Measurements from ENCODE around the gene SEC23B. TPM values are rescaled to one million over a fixed set of nuclear protein-coding genes. Genes with fewer than 3 reads are reported as not detected.

SEC23B gene
- total and polyA plus RNA-seq, 10 of the 15 experiments (the other 5 are each of a cell fraction or from before 2014, with no cell fraction given), result 49.1 to 121 (median 75.6) TPM

DNA sequence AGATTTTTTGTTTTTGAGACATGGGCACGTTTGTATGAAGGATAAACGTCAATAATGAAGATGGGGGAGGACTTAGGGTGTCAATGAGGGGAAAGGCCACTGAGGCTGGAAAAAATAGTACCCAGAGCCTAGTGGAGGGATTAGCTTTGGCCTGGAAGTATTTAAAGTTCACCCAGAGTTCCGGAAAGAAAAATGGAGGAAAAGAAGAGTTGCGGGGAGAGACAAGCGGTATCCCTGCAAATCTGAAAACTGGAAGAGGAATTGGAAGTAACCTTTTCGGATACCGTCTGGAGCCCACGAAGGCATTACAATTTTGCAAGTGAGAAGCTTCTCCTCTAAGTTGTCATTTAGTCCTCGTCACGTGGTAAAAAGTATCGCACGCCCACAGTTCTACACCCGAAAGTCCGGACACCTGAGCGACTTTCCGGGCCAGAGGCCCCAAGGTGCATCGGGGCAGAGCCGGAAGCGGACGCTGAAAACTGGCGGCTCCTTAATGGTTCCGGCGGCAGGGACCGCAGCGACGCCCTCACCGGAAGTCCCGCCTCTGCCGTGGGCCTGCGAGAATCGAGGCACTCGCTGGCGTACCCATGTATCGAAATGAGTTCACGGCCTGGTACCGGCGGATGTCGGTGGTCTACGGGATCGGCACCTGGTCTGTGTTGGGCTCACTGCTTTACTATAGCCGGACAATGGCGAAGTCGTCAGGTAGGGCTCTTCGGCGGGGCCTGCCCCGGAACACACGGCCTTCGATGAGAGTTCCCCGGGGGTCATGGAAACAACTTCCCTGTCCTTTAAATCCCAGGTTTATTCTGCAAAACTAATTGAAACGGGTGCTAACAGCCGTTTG is 59.4 kb downstream of the SEC23B start, which contains the start of gene SMIM26 (continued):
- TF ChIP-seq TBL1XR1 (IDR thresholded peaks at IDR 0.05; ENCODE audit: low read depth, low read length), result 0 out of 2 replicates have a peak, but pooled peaks have one; percentile 49
- TF ChIP-seq NFIC (IDR thresholded peaks at IDR 0.05; ENCODE audit: low read depth, low read length), result no peak
- TF ChIP-seq, protein P1, sequence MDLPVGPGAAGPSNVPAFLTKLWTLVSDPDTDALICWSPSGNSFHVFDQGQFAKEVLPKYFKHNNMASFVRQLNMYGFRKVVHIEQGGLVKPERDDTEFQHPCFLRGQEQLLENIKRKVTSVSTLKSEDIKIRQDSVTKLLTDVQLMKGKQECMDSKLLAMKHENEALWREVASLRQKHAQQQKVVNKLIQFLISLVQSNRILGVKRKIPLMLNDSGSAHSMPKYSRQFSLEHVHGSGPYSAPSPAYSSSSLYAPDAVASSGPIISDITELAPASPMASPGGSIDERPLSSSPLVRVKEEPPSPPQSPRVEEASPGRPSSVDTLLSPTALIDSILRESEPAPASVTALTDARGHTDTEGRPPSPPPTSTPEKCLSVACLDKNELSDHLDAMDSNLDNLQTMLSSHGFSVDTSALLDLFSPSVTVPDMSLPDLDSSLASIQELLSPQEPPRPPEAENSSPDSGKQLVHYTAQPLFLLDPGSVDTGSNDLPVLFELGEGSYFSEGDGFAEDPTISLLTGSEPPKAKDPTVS (IDR thresholded peaks at IDR 0.05; ENCODE audit: low read depth, low read length), result 0 out of 2 replicates have a peak, but pooled peaks have one; percentile 10
- TF ChIP-seq KLF5 (IDR thresholded peaks at IDR 0.05; ENCODE audit: partially characterized antibody), result peak; percentile 57
- no peak for TF ChIP-seq NRF1 (conservative IDR thresholded peaks at IDR 0.05; ENCODE audit: low read depth, low read length)
- TF ChIP-seq SUPT20H (IDR thresholded peaks at IDR 0.05; ENCODE audit: borderline replicate concordance, control insufficient read depth, low read depth, low read length), result no peak
- peak; percentile 45; the same call in 1 of the 2 replicates for TF ChIP-seq ZSCAN29 (IDR thresholded peaks at IDR 0.05)
- TF ChIP-seq MYC (IDR thresholded peaks at IDR 0.05; ENCODE audit: insufficient read depth, insufficient read length, insufficient replicate concordance, low read length, severe bottlenecking), result no peak
- TF ChIP-seq, protein P2, sequence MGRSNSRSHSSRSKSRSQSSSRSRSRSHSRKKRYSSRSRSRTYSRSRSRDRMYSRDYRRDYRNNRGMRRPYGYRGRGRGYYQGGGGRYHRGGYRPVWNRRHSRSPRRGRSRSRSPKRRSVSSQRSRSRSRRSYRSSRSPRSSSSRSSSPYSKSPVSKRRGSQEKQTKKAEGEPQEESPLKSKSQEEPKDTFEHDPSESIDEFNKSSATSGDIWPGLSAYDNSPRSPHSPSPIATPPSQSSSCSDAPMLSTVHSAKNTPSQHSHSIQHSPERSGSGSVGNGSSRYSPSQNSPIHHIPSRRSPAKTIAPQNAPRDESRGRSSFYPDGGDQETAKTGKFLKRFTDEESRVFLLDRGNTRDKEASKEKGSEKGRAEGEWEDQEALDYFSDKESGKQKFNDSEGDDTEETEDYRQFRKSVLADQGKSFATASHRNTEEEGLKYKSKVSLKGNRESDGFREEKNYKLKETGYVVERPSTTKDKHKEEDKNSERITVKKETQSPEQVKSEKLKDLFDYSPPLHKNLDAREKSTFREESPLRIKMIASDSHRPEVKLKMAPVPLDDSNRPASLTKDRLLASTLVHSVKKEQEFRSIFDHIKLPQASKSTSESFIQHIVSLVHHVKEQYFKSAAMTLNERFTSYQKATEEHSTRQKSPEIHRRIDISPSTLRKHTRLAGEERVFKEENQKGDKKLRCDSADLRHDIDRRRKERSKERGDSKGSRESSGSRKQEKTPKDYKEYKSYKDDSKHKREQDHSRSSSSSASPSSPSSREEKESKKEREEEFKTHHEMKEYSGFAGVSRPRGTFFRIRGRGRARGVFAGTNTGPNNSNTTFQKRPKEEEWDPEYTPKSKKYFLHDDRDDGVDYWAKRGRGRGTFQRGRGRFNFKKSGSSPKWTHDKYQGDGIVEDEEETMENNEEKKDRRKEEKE (IDR thresholded peaks at IDR 0.05), result no peak
- TF ChIP-seq CHD1 (IDR thresholded peaks at IDR 0.05; ENCODE audit: low read depth, low read length), result no peak
- TF ChIP-seq, protein P3, sequence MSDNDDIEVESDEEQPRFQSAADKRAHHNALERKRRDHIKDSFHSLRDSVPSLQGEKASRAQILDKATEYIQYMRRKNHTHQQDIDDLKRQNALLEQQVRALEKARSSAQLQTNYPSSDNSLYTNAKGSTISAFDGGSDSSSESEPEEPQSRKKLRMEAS (IDR thresholded peaks at IDR 0.05; ENCODE audit: low read depth, low read length), result no peak
- TF ChIP-seq, protein P4, sequence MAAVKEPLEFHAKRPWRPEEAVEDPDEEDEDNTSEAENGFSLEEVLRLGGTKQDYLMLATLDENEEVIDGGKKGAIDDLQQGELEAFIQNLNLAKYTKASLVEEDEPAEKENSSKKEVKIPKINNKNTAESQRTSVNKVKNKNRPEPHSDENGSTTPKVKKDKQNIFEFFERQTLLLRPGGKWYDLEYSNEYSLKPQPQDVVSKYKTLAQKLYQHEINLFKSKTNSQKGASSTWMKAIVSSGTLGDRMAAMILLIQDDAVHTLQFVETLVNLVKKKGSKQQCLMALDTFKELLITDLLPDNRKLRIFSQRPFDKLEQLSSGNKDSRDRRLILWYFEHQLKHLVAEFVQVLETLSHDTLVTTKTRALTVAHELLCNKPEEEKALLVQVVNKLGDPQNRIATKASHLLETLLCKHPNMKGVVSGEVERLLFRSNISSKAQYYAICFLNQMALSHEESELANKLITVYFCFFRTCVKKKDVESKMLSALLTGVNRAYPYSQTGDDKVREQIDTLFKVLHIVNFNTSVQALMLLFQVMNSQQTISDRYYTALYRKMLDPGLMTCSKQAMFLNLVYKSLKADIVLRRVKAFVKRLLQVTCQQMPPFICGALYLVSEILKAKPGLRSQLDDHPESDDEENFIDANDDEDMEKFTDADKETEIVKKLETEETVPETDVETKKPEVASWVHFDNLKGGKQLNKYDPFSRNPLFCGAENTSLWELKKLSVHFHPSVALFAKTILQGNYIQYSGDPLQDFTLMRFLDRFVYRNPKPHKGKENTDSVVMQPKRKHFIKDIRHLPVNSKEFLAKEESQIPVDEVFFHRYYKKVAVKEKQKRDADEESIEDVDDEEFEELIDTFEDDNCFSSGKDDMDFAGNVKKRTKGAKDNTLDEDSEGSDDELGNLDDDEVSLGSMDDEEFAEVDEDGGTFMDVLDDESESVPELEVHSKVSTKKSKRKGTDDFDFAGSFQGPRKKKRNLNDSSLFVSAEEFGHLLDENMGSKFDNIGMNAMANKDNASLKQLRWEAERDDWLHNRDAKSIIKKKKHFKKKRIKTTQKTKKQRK (IDR thresholded peaks at IDR 0.05; ENCODE audit: low read depth, low read length), result no peak
- TF ChIP-seq TCF7 (IDR thresholded peaks at IDR 0.05; ENCODE audit: borderline replicate concordance), result no peak
- TF ChIP-seq POLR2A (IDR thresholded peaks at IDR 0.05; ENCODE audit: low read depth, low read length), result peak; percentile 97
- peak; percentile 71; the same call in 1 of the 2 replicates for TF ChIP-seq IKZF1 (conservative IDR thresholded peaks at IDR 0.05)
- TF ChIP-seq BHLHE40 (IDR thresholded peaks at IDR 0.05; ENCODE audit: borderline replicate concordance in 1 of 2, low read depth in 2 of 2, low read length in 1 of 2), result peak; percentile 73 to 75
- TF ChIP-seq ZNF217 (IDR thresholded peaks at IDR 0.05), result 0 out of 2 replicates have a peak, but pooled peaks have one; percentile 33
- no peak for TF ChIP-seq KAT2A (conservative IDR thresholded peaks at IDR 0.05; ENCODE audit: control insufficient read depth, low read depth, low read length)
- TF ChIP-seq NR2F1 (conservative IDR thresholded peaks at IDR 0.05), result peak; percentile 30; the same call in 1 of the 2 replicates
- no peak for TF ChIP-seq RAD21 (IDR thresholded peaks at IDR 0.05; ENCODE audit: insufficient read depth, low read depth, low read length)
- TF ChIP-seq ZBED1 (IDR thresholded peaks at IDR 0.05; ENCODE audit: borderline replicate concordance), result no peak
- TF ChIP-seq CREB1 (IDR thresholded peaks at IDR 0.05; ENCODE audit: low read depth), result peak; percentile 70
- TF ChIP-seq RUNX3 (IDR thresholded peaks at IDR 0.05; ENCODE audit: low read length), result peak; percentile 77
